DMS 273 treated with DMSO at 0.1 percent for 48 hours (cell line): Measurements from ENCODE around the gene UBXN6.

Experiments
- DNase-seq: peaks from one replicate; lab custom pipeline; 2025; lab: John Stamatoyannopoulos, UW

UBXN6 gene

GRCh38 chr19:4439243-4439642 lies 18.4 kb downstream of the UBXN6 start:
- no peak for DNase-seq

- DNase-seq, result no peak
Observed at GRCh38 chr19:4437103-4437502, 20.5 kb downstream of the UBXN6 start.

GRCh38 chr19:4436231-4436630 lies 21.4 kb downstream of the UBXN6 start:
- no peak for DNase-seq

- DNase-seq, result no peak
Observed at GRCh38 chr19:4434391-4434790, 23.2 kb downstream of the UBXN6 start.

- no peak for DNase-seq
Observed at GRCh38 chr19:4432918-4433506, 24.6 kb downstream of the UBXN6 start.

- no peak for DNase-seq
Observed at GRCh38 chr19:4431808-4432674, 25.6 kb downstream of the UBXN6 start.

- DNase-seq, result no peak
Observed at GRCh38 chr19:4431296-4431695, 26.3 kb downstream of the UBXN6 start.

- no peak for DNase-seq
Observed at GRCh38 chr19:4430760-4431159, 26.8 kb downstream of the UBXN6 start.

GRCh38 chr19:4429771-4430171 lies 27.8 kb downstream of the UBXN6 start:
- DNase-seq, result no peak

GRCh38 chr19:4429256-4429655 lies 28.3 kb downstream of the UBXN6 start:
- no peak for DNase-seq

- DNase-seq, result no peak
Observed at GRCh38 chr19:4428326-4428975, 29.1 kb downstream of the UBXN6 start.

GRCh38 chr19:4425537-4425936 lies 32.1 kb downstream of the UBXN6 start:
- DNase-seq, result no peak

- no peak for DNase-seq
Observed at GRCh38 chr19:4423416-4424126, 34.0 kb downstream of the UBXN6 start.

- DNase-seq, result no peak
Observed at GRCh38 chr19:4416268-4416667, 41.3 kb downstream of the UBXN6 start.

- no peak for DNase-seq
Observed at GRCh38 chr19:4415352-4415751, 42.2 kb downstream of the UBXN6 start.

- DNase-seq, result peak; percentile 65
Observed at GRCh38 chr19:4414800-4415321, 42.7 kb downstream of the UBXN6 start.

- no peak for DNase-seq
Observed at GRCh38 chr19:4414144-4414799, 43.3 kb downstream of the UBXN6 start.

- no peak for DNase-seq
Observed at GRCh38 chr19:4413588-4413987, 44.0 kb downstream of the UBXN6 start.

- no peak for DNase-seq
Observed at GRCh38 chr19:4409123-4409933, 48.3 kb downstream of the UBXN6 start.

- no peak for DNase-seq
Observed at GRCh38 chr19:4406626-4407025, 51.0 kb downstream of the UBXN6 start.

GRCh38 chr19:4405977-4406376 lies 51.6 kb downstream of the UBXN6 start:
- DNase-seq, result no peak
